Measurements from ENCODE around the gene OR2A7. TPM values are rescaled to one million over a fixed set of nuclear protein-coding genes. Genes with fewer than 3 reads are reported as not detected.
"Not testable (repeated sequence)": the region's sequence is repeated elsewhere in the genome, so short reads cannot be mapped to it uniquely, and the experiment has no call there.

Gene OR2A7, protein sequence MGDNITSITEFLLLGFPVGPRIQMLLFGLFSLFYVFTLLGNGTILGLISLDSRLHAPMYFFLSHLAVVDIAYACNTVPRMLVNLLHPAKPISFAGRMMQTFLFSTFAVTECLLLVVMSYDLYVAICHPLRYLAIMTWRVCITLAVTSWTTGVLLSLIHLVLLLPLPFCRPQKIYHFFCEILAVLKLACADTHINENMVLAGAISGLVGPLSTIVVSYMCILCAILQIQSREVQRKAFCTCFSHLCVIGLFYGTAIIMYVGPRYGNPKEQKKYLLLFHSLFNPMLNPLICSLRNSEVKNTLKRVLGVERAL
- total RNA-seq (1 to 10 TPM in 2 of 9 donors, under 1 TPM in 6, not detected in 1; 0.36 to 3.2 (median 0.88) TPM), polyA plus RNA-seq (under 1 TPM in 2 of 3 donors, not detected in 1; 0.37 to 0.40 TPM)
- long read RNA-seq, donor 1, partial matches to known transcripts: 0 of 1 reads
- long read RNA-seq, donor 1, other reads (novel, unspliced or antisense): 0 of 1 reads
- long read RNA-seq, donor 2, partial matches to known transcripts: 0 of 1 reads
- long read RNA-seq, donor 2, other reads (novel, unspliced or antisense): 0 of 1 reads
- long read RNA-seq, donor 3: 0 reads
- long read RNA-seq, donor 4: 0 reads
- long read RNA-seq, donor 5: 0 reads
- long read RNA-seq, donor 6: 0 reads
- long read RNA-seq, donor 7: 0 reads
- long read RNA-seq, donor 8: 0 reads
- long read RNA-seq, donor 9: 0 reads
- long read RNA-seq, donor 10: 0 reads

GRCh38 chr7:144264692-144265091, at the start of gene OR2A7:
Gene OR2A7, minus strand, starts transcription at chr7:144264792. Its CDS starts 5,164 bp downstream, at chr7:144259628.
- H3K4me3 ChIP-seq; H3K27me3 ChIP-seq; DNase-seq; H3K36me3 ChIP-seq (replicated peaks in 1 of 2); H3K27ac ChIP-seq; H3K9me3 ChIP-seq (replicated peaks in 1 of 3); intact Hi-C loops (cut with DNase I); H3K4me1 ChIP-seq (replicated peaks in 1 of 2): not testable (repeated sequence)
- WGBS, 4 donors: 83 to 95% (median 90%) methylated on average over 3 to 6 of the region's 7 CpGs

GRCh38 chr7:144311872-144312469, 47.4 kb upstream of the OR2A7 start, which contains the start of gene OR2A1:
Gene OR2A1, plus strand, starts transcription at chr7:144312419. Its CDS starts 5,706 bp downstream, at chr7:144318125.
- H3K27ac ChIP-seq; H3K27me3 ChIP-seq; H3K36me3 ChIP-seq (replicated peaks in 1 of 2); H3K4me1 ChIP-seq (replicated peaks in 1 of 2); intact Hi-C loops (cut with DNase I); H3K9me3 ChIP-seq (replicated peaks in 1 of 3); DNase-seq; H3K4me3 ChIP-seq: not testable (repeated sequence)
- WGBS, 4 donors: 83 to 100% (median 89%) methylated on average over 1 to 2 of the region's 2 CpGs; no CpG with 5 or more reads in 1 of the 4 donors

- H3K36me3 ChIP-seq (replicated peaks in 1 of 2); intact Hi-C loops (cut with DNase I); H3K9me3 ChIP-seq (replicated peaks in 1 of 3); H3K4me1 ChIP-seq (replicated peaks in 1 of 2); DNase-seq; H3K27me3 ChIP-seq; H3K4me3 ChIP-seq; H3K27ac ChIP-seq: not testable (repeated sequence)
- 91 to 100% (median 100%) methylated on average over 1 of the region's 2 CpGs; no CpG with 5 or more reads in 1 of the 4 donors for WGBS, 4 donors
These were observed 46.6 kb upstream of the OR2A7 start for GRCh38 chr7:144311218-144311617.

GRCh38 chr7:144309702-144310101, 45.1 kb upstream of the OR2A7 start:
- H3K27me3 ChIP-seq; H3K27ac ChIP-seq; H3K4me1 ChIP-seq (replicated peaks in 1 of 2); H3K36me3 ChIP-seq (replicated peaks in 1 of 2); H3K9me3 ChIP-seq (replicated peaks in 1 of 3); H3K4me3 ChIP-seq; DNase-seq; intact Hi-C loops (cut with DNase I): not testable (repeated sequence)
- WGBS, 4 donors: no CpG with 5 or more reads among the region's 2 CpGs

DNA sequence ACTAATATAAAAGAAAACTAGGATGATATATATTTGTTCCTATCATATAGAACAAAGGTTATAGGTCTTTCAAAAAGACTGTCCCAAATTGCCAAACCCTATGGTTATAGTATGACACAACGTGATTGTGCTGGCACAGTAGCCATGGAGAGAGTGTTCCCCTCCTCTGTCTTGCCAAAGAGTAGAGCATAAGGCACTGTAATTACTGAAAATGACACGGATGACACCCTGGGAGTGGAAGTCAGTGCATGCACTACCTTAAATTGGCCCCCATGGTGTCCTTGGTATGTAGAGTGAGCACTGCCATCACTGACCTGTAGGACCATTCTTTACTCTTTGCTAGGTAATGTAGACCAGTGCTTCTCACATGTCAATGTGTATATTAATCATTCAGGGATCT, 40.6 kb upstream of the OR2A7 start:
- DNase-seq; H3K9me3 ChIP-seq (replicated peaks in 1 of 3); H3K27me3 ChIP-seq; H3K27ac ChIP-seq; H3K4me3 ChIP-seq; intact Hi-C loops (cut with DNase I); H3K4me1 ChIP-seq (replicated peaks in 1 of 2); H3K36me3 ChIP-seq (replicated peaks in 1 of 2): not testable (repeated sequence)
- WGBS, 4 donors: no CpG with 5 or more reads among the region's 2 CpGs

DNA sequence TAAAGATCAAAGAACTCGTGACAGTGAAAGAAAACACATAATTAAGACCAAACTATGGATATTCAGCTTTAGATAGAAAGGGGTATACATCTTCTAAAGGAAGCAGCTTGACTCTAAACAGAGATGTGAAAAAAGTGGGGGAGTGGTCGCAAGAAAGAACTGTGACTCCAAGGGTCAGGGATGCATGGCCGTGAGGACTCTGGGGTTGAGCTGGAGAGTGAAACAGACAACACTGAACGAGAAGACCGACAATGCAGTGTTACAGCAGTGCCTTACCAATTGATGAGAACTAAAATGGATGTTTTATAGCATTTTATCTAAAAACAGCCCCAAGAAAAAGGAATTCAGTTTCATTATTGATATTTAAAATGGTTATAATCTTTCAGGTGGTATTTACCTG, 39.0 kb upstream of the OR2A7 start:
- DNase-seq; H3K27me3 ChIP-seq; H3K27ac ChIP-seq; H3K4me1 ChIP-seq (replicated peaks in 1 of 2); H3K36me3 ChIP-seq (replicated peaks in 1 of 2); intact Hi-C loops (cut with DNase I); H3K9me3 ChIP-seq (replicated peaks in 1 of 3); H3K4me3 ChIP-seq: not testable (repeated sequence)
- no CpG with 5 or more reads among the region's 5 CpGs for WGBS, 4 donors

- H3K27me3 ChIP-seq; intact Hi-C loops (cut with DNase I); H3K27ac ChIP-seq; H3K36me3 ChIP-seq (replicated peaks in 1 of 2); H3K9me3 ChIP-seq (replicated peaks in 1 of 3); H3K4me3 ChIP-seq; H3K4me1 ChIP-seq (replicated peaks in 1 of 2); DNase-seq: not testable (repeated sequence)
- WGBS, 4 donors: no CpG with 5 or more reads among the region's 1 CpG
These were observed 38.1 kb upstream of the OR2A7 start for GRCh38 chr7:144302578-144303303.

- DNase-seq; H3K36me3 ChIP-seq (replicated peaks in 1 of 2); H3K9me3 ChIP-seq (replicated peaks in 1 of 3); intact Hi-C loops (cut with DNase I); H3K4me1 ChIP-seq (replicated peaks in 1 of 2); H3K4me3 ChIP-seq; H3K27me3 ChIP-seq; H3K27ac ChIP-seq: not testable (repeated sequence)
- WGBS, 4 donors: no CpG with 5 or more reads among the region's 60 CpGs
These were observed 29.4 kb upstream of the OR2A7 start for GRCh38 chr7:144293794-144294499.

- intact Hi-C loops (cut with DNase I); H3K27ac ChIP-seq; DNase-seq; H3K36me3 ChIP-seq (replicated peaks in 1 of 2); H3K4me1 ChIP-seq (replicated peaks in 1 of 2); H3K4me3 ChIP-seq; H3K9me3 ChIP-seq (replicated peaks in 1 of 3); H3K27me3 ChIP-seq: not testable (repeated sequence)
- WGBS, 4 donors: 82 to 94% (median 89%) methylated on average over 2 to 6 of the region's 14 CpGs
These were observed 28.0 kb upstream of the OR2A7 start for GRCh38 chr7:144292384-144293161.

Measured in adrenal gland (tissue), 19 donors.